Epithelial cell of esophagus (primary cell): ENCODE measurements around the gene CDC42EP5.
"Not testable (repeated sequence)": the region's sequence is repeated elsewhere in the genome, so short reads cannot be mapped to it uniquely, and the experiment has no call there.

Source experiments
- DNase-seq: peaks from one replicate; pipeline ENCODE4 v3.0.0; 2010; ENCODE audit warnings: low read depth
- H3K4me3 ChIP-seq: 2 replicates; pipeline ENCODE4 v1.5.1; 2011; ENCODE audit warnings: mild to moderate bottlenecking, low read length, control low read depth
- TF ChIP-seq, protein P1 (sequence below): IDR thresholded peaks from 2 replicates; pipeline ENCODE4 v1.5.1; 2011; ENCODE audit warnings: low read depth, mild to moderate bottlenecking, low read length, control low read depth, inconsistent platforms; ENCODE audit not compliant: insufficient read depth; ENCODE audit errors: missing control alignments

The CDC42EP5 gene

DNA sequence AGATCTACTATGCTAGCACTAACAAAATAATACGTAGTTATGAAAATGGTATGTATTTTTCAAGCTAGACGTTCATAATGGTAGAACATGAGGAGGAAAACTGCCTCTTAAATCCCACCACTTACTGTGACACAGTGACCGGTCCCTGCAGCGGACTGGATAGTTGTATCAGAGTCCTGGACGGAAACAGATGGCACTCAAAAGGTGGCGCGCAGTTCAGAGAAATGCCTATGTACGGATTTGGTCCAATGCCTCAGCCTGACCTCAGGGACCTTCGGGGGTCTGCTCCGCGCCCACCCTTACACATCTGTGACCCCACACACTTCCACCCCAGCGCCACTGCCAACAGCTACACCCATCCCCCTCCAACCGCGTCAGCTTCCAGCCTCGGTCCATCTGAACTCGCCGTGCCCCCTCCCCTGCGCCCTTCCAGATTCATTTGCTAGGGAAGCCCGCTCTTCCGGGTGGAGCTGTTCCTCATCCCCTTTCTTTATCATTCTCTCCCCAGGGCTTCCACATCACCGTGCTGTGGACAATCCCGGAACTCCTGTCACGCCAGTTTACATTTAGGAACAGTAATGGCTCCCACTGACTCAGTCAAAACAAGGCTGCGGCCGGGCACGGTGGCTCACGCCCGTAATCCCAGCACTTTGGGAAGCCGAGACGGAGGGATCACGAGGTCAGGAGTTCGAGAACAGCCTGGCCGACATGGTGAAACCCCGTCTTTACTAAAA, 24.9 kb downstream of the CDC42EP5 start:
- peak overlapping the region; percentile 98 for H3K4me3 ChIP-seq
- TF ChIP-seq, protein P1, sequence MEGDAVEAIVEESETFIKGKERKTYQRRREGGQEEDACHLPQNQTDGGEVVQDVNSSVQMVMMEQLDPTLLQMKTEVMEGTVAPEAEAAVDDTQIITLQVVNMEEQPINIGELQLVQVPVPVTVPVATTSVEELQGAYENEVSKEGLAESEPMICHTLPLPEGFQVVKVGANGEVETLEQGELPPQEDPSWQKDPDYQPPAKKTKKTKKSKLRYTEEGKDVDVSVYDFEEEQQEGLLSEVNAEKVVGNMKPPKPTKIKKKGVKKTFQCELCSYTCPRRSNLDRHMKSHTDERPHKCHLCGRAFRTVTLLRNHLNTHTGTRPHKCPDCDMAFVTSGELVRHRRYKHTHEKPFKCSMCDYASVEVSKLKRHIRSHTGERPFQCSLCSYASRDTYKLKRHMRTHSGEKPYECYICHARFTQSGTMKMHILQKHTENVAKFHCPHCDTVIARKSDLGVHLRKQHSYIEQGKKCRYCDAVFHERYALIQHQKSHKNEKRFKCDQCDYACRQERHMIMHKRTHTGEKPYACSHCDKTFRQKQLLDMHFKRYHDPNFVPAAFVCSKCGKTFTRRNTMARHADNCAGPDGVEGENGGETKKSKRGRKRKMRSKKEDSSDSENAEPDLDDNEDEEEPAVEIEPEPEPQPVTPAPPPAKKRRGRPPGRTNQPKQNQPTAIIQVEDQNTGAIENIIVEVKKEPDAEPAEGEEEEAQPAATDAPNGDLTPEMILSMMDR, result peak; percentile 1
- peak; percentile 72 for DNase-seq

DNA sequence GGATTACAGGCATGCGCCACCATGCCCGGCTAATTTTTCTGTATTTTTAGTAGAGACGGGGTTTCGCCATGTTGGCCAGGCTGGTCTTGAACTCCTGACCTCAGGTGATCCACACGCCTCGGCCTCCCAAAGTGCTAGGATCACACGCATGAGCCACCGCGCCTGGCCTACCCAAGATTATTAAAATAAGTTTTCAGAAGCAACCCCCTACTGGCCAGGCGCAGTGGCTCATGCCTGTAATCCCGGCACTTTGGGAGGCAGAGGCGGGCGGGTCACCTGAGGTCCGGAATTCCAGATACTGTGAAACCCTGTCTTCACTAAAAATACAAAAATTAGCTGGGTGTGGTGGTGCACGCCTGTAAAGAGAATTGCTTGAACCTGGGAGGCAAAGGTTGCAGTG, 26.7 kb downstream of the CDC42EP5 start:
- not testable (repeated sequence) for H3K4me3 ChIP-seq

DNA sequence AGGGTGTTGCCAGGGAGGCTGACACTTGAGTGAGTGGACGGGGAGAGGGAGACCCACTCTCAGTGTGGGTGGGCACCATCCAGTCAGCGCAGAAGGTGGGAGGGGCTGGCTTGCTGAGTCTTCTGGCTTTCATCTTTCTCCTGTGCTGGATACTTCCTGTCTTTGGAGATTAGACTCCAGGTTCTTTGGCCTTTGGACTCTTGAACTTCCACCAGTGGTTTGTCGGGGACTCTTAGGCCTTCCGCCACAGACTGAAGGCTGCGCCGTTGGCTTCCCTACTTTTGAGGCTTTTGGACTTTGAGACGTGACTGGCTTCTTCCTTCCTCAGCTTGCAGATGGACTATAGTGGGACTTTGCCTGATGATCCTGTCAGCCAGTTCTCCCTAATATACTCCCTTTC, 28.4 kb downstream of the CDC42EP5 start:
- no peak for DNase-seq
- H3K4me3 ChIP-seq, result no peak overlapping the region
- TF ChIP-seq, protein P1, result no peak

More for the DNA sequence above, 26.7 kb downstream of the CDC42EP5 start:
- not testable (repeated sequence) for DNase-seq

DNA sequence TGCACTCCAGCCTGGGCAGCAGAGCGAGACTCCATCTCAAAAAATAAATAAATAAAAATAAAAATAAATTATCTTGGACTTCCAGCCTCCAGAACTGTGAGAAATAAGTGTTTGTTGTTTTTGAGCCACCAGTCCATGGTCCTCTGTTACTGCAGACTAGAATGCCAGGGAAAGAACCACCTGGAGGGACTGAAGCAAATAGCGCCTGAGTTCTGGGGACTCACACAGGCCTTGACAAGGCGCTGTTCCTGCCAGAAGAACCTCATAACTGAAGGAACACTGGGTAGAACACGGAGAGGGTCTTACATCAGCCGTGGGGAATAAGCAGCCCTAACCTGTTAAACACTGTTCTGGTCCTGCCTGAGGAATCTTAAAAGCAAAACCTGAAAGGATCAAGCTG, 32.5 kb downstream of the CDC42EP5 start:
- DNase-seq, result no peak
- H3K4me3 ChIP-seq, result no peak overlapping the region
- TF ChIP-seq, protein P1, result no peak

DNA sequence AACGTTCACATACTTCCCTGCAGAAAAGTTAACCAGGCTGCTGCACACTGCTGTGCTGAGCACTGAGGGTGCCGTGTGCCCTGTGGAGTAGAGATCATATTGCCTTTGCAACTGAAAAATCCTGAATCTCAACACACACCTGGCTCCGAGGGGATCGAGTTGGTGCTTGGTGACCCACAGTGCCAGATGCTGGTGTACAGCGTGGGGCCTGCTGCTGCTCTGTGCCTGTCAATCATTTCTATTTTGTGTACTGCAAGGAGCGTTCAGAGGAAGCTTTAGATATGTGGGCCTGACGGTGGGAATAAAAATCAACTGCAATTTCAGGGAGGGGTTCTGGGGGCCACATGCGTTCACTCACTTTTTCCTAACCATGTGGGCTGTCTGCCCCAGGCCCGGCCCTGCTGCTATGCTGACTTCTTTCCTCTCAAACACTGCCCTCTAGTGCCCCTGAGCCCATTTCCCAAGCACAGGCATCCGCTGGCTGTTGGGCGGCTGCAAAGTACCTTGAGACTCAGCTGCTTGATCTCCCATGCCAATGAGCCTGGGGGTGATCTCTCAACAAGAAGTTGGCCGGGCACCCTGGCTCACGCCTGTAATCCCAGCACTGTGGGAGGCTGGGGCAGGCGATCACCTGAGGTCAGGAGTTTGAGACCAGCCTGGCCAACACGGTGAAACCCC, 33.8 kb downstream of the CDC42EP5 start:
- TF ChIP-seq, protein P1, result peak; percentile 60
- no peak overlapping the region for H3K4me3 ChIP-seq
- peak; percentile 69 for DNase-seq

DNA sequence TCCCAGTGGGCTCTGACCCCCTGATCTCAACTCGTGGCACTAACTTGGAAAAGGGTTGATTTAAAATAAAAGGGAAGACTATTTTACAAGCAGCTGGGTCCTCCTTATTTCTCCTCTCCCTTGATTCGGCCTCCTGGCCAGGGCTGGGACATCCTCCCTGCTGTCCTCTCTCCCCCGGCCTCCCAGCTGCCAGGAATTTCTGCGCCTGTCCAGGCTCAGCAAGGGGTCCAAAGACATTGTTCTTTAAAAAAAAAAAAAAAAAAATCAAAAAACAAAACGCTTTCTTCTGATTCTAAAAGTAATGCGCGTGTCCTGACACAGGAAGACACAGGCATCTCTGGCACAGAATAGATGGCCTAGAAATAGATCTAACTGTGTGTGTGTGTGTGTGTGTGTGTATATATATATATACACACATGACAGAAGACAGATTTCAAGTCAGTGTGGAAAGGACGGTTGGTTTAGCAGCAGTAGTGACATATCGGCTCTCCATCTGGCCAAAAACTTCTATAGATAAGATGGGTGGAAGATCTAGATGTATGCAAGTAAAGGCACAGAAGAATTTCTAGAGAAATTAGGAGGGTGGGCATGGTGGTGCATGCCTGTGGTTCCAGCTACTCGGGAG, 36.4 kb downstream of the CDC42EP5 start:
- TF ChIP-seq, protein P1, result no peak
- no peak overlapping the region for H3K4me3 ChIP-seq
- DNase-seq, result no peak

DNA sequence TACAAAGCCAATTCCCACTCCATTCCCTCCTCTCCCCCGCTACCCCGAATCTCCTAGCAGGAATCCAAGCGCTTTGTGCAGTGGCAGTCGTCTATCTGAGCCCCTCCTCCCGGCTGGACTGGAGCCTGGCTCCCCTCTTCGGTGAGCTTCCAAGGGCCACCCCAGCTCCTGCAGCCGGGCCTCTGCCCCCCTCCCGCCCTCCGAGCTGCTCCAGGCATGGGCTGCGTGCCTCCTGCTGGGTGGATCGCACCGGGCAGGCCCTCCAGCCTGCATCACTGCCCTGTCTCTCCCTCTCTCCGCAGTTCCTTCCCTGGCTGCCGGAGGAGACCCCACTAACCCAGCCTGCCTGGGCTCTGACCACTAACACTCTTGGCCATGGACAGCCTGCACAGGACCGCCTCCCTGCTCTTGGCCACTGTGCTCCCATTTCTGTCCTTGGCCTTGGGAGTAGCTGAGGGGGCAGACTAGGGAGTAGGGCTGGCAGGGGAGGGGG, 37.0 kb downstream of the CDC42EP5 start:
- DNase-seq, result no peak
- H3K4me3 ChIP-seq, result no peak overlapping the region
- TF ChIP-seq, protein P1, result no peak
